ENCODE results near the gene MYH10. TPM values are rescaled to one million over a fixed set of nuclear protein-coding genes. Genes with fewer than 3 reads are reported as not detected.
"Not testable (repeated sequence)": the region's sequence is repeated elsewhere in the genome, so short reads cannot be mapped to it uniquely, and the experiment has no call there.

MYH10 gene
- total RNA-seq = 0.52 TPM

- Histone ChIP-seq H3K27me3 (ENCODE audit: insufficient read depth, low read length) (peaks cover 63% of the 10 kb centered on the region), H3K4me3 (ENCODE audit: low read length) (peak within 1 kb of the TSS; percentile 47), H3K9me3 (ENCODE audit: low read depth, low read length) (no peaks in the 10 kb centered on the region), H3K4me1 (ENCODE audit: insufficient read depth, low read length) (peaks cover 14% of the 10 kb centered on the region)
These were observed at the start of gene MYH10 for GRCh38 chr17:8630227-8630801. MYH10 (minus strand) TSS chr17:8630725; CDS start chr17:8623246, 7,479 bp downstream.

- H3K27me3 ChIP-seq (ENCODE audit: insufficient read depth, low read length) = no peaks in the 10 kb centered on the region
- H3K4me3 ChIP-seq (ENCODE audit: low read length) = no peak overlapping the region
- H3K4me1 ChIP-seq (ENCODE audit: insufficient read depth, low read length) = no peaks in the 10 kb centered on the region
- no peaks in the 10 kb centered on the region for H3K9me3 ChIP-seq (ENCODE audit: low read depth, low read length)
These were observed 48.6 kb upstream of the MYH10 start for GRCh38 chr17:8679126-8679525.

GRCh38 chr17:8675306-8675705 lies 44.8 kb upstream of the MYH10 start:
- no peaks in the 10 kb centered on the region for H3K9me3 ChIP-seq (ENCODE audit: low read depth, low read length)
- no peaks in the 10 kb centered on the region for H3K4me1 ChIP-seq (ENCODE audit: insufficient read depth, low read length)
- no peaks in the 10 kb centered on the region for H3K27me3 ChIP-seq (ENCODE audit: insufficient read depth, low read length)
- H3K4me3 ChIP-seq (ENCODE audit: low read length) = no peak overlapping the region

GRCh38 chr17:8674344-8675305 lies 44.1 kb upstream of the MYH10 start:
- H3K4me3 ChIP-seq (ENCODE audit: low read length) = no peak overlapping the region
- no peaks in the 10 kb centered on the region for H3K27me3 ChIP-seq (ENCODE audit: insufficient read depth, low read length)
- no peaks in the 10 kb centered on the region for H3K4me1 ChIP-seq (ENCODE audit: insufficient read depth, low read length)
- no peaks in the 10 kb centered on the region for H3K9me3 ChIP-seq (ENCODE audit: low read depth, low read length)

GRCh38 chr17:8673612-8674011 lies 43.1 kb upstream of the MYH10 start:
- H3K9me3 ChIP-seq (ENCODE audit: low read depth, low read length) = no peaks in the 10 kb centered on the region
- no peak overlapping the region for H3K4me3 ChIP-seq (ENCODE audit: low read length)
- no peaks in the 10 kb centered on the region for H3K27me3 ChIP-seq (ENCODE audit: insufficient read depth, low read length)
- H3K4me1 ChIP-seq (ENCODE audit: insufficient read depth, low read length) = no peaks in the 10 kb centered on the region

- Histone ChIP-seq H3K27me3 (ENCODE audit: insufficient read depth, low read length) (no peaks in the 10 kb centered on the region), H3K4me3 (ENCODE audit: low read length) (no peak overlapping the region), H3K9me3 (ENCODE audit: low read depth, low read length) (no peaks in the 10 kb centered on the region), H3K4me1 (ENCODE audit: insufficient read depth, low read length) (no peaks in the 10 kb centered on the region)
These were observed 41.8 kb upstream of the MYH10 start for GRCh38 chr17:8672326-8672725.

- no peaks in the 10 kb centered on the region for H3K27me3 ChIP-seq (ENCODE audit: insufficient read depth, low read length)
- no peaks in the 10 kb centered on the region for H3K4me1 ChIP-seq (ENCODE audit: insufficient read depth, low read length)
- H3K9me3 ChIP-seq (ENCODE audit: low read depth, low read length) = no peaks in the 10 kb centered on the region
- H3K4me3 ChIP-seq (ENCODE audit: low read length) = no peak overlapping the region
These were observed 39.9 kb upstream of the MYH10 start for GRCh38 chr17:8670421-8670820.

GRCh38 chr17:8668176-8668740 lies 37.7 kb upstream of the MYH10 start:
- Histone ChIP-seq H3K4me3 (ENCODE audit: low read length) (no peak overlapping the region), H3K4me1 (ENCODE audit: insufficient read depth, low read length) (no peaks in the 10 kb centered on the region), H3K27me3 (ENCODE audit: insufficient read depth, low read length) (no peaks in the 10 kb centered on the region), H3K9me3 (ENCODE audit: low read depth, low read length) (no peaks in the 10 kb centered on the region)

- no peak overlapping the region for H3K4me3 ChIP-seq (ENCODE audit: low read length)
- no peaks in the 10 kb centered on the region for H3K4me1 ChIP-seq (ENCODE audit: insufficient read depth, low read length)
- no peaks in the 10 kb centered on the region for H3K9me3 ChIP-seq (ENCODE audit: low read depth, low read length)
- peaks cover 2% of the 10 kb centered on the region for H3K27me3 ChIP-seq (ENCODE audit: insufficient read depth, low read length)
These were observed 36.9 kb upstream of the MYH10 start for GRCh38 chr17:8667421-8667820.

GRCh38 chr17:8665684-8666083 lies 35.2 kb upstream of the MYH10 start:
- no peak overlapping the region for H3K4me3 ChIP-seq (ENCODE audit: low read length)
- H3K27me3 ChIP-seq (ENCODE audit: insufficient read depth, low read length) = peaks cover 2% of the 10 kb centered on the region
- H3K4me1 ChIP-seq (ENCODE audit: insufficient read depth, low read length) = no peaks in the 10 kb centered on the region
- no peaks in the 10 kb centered on the region for H3K9me3 ChIP-seq (ENCODE audit: low read depth, low read length)

GRCh38 chr17:8664456-8665126 lies 34.1 kb upstream of the MYH10 start:
- Histone ChIP-seq H3K4me3 (ENCODE audit: low read length) (no peak overlapping the region), H3K9me3 (ENCODE audit: low read depth, low read length) (no peaks in the 10 kb centered on the region), H3K27me3 (ENCODE audit: insufficient read depth, low read length) (peaks cover 2% of the 10 kb centered on the region), H3K4me1 (ENCODE audit: insufficient read depth, low read length) (no peaks in the 10 kb centered on the region)

GRCh38 chr17:8662973-8663372 lies 32.4 kb upstream of the MYH10 start:
- Histone ChIP-seq H3K27me3 (ENCODE audit: insufficient read depth, low read length) (peaks cover 2% of the 10 kb centered on the region), H3K4me1 (ENCODE audit: insufficient read depth, low read length) (no peaks in the 10 kb centered on the region), H3K4me3 (ENCODE audit: low read length) (no peak overlapping the region), H3K9me3 (ENCODE audit: low read depth, low read length) (no peaks in the 10 kb centered on the region)

GRCh38 chr17:8662076-8662831 lies 31.7 kb upstream of the MYH10 start:
- H3K4me1 ChIP-seq (ENCODE audit: insufficient read depth, low read length) = no peaks in the 10 kb centered on the region
- H3K27me3 ChIP-seq (ENCODE audit: insufficient read depth, low read length) = peaks cover 2% of the 10 kb centered on the region
- H3K9me3 ChIP-seq (ENCODE audit: low read depth, low read length) = no peaks in the 10 kb centered on the region
- H3K4me3 ChIP-seq (ENCODE audit: low read length) = no peak overlapping the region

GRCh38 chr17:8660709-8661108 lies 30.2 kb upstream of the MYH10 start:
- H3K9me3 ChIP-seq (ENCODE audit: low read depth, low read length); H3K27me3 ChIP-seq (ENCODE audit: insufficient read depth, low read length); H3K4me3 ChIP-seq (ENCODE audit: low read length); H3K4me1 ChIP-seq (ENCODE audit: insufficient read depth, low read length): not testable (repeated sequence)

Measured in mononuclear cell (primary cell).